Pancreas (tissue), 10 donors: ENCODE data around the gene RPGRIP1L. TPM values are rescaled to one million over a fixed set of nuclear protein-coding genes. Genes with fewer than 3 reads are reported as not detected.

Experiments used
- ATAC-seq, 4 donors: fragments of 200-7000 bp; cut with Tn5 transposase; one replicate each; pipeline versions ENCODE4 v1.8.0 to v1.9.1; 2020; ENCODE audit warnings: mild to moderate bottlenecking in 4 of 4, moderate library complexity in 4 of 4
- DNase-seq, 6 donors: peaks; one replicate each; pipeline ENCODE4 v3.0.0-alpha.2; 2020
- FAIRE-seq: peaks from 2 replicates; lab custom pipeline; 2012; peaks lifted over from hg19 to GRCh38; lab: Jason Lieb, UNC
- H3K27ac ChIP-seq, 4 donors: fragments of 200-600 bp; sonication (generic); 1 replicate in 3 of 4; 2 replicates in 1 of 4; pipeline versions ENCODE4 v1.5.0 to v1.8.0; 2020
- H3K27me3 ChIP-seq, 4 donors: fragments of 200-600 bp; one replicate each; pipeline ENCODE4 v1.8.0; 2021
- H3K36me3 ChIP-seq, 3 donors: fragments of 200-600 bp; sonication (generic) in 1 of 3; one replicate each; pipeline versions ENCODE4 v1.5.0 to v1.8.0; 2020 to 2021
- H3K4me1 ChIP-seq, 3 donors: fragments of 200-600 bp; one replicate each; pipeline ENCODE4 v1.8.0; 2021
- H3K4me3 ChIP-seq, 4 donors: fragments of 200-600 bp; sonication (generic) in 2 of 4; one replicate each; pipeline versions ENCODE4 v1.5.0 to v1.8.0; 2020 to 2021
- H3K9me3 ChIP-seq, 4 donors: fragments of 200-600 bp; one replicate each; pipeline ENCODE4 v1.8.0; 2021
- WGBS, 2 donors: extraction: QIAGEN DNeasy Blood & Tissue Kit; methylation state at CpG; one replicate each; pipeline ENCODE4 v1.1.7; 2013; 5-methylcytosine and 5-hydroxymethylcytosine counted together
- intact Hi-C, 3 donors: fragments of 100-400 bp; cut with DNase I; formaldehyde crosslinking; loops; one replicate each; pipeline versions ENCODE4 v1.11.1 to v1.14.2; 2022
- polyA plus RNA-seq, 2 donors: library from polyadenylated mRNA; stranded (reverse); fragments of 200-250 nt; gene quantifications; one replicate each; pipeline ENCODE4 v1.2.3, GENCODE V29; 2013
- total RNA-seq, 6 donors: library from RNA; stranded (reverse); fragmentation: NEBNext Ultra II Directional in 4 of 6; extraction: Animal tissue kit (Norgen Biotek cat#: 25700) in 4 of 6; gene quantifications; one replicate each; pipeline versions ENCODE4 v1.2.1 to v1.2.4, GENCODE V29; 2021 to 2023
- TF ChIP-seq, protein P1 (sequence below), 4 donors: fragments of 200-600 bp; sonication (generic) in 3 of 4; IDR thresholded peaks; one replicate each; pipeline versions ENCODE4 v1.5.0 to v1.8.0; 2021; ENCODE audit warnings: antibody characterized with exemption in 4 of 4
- donor health status: healthy with polysubstance abuse.
- donor health status: DM: no; HTN: no; CAD: no; lungs with moderate emphysema.
- donor health status: DM: no; HTN: no; CAD: no.
- donor health status: control.
- donor health status: control.
- donor health status: Bipolar disorder and iron deficiency.
- donor health status: DM: yes; HTN: yes; CAD: no.
- donor health status: DM: no; HTN: no; CAD: no.
- donor health status: DM: no; HTN: no; CAD: no.
- donor health status: DM: yes; HTN: yes; CAD: no.

The RPGRIP1L gene
- total and polyA plus RNA-seq, 8 donors = 1.1 to 5.2 (median 1.9) TPM

DNA sequence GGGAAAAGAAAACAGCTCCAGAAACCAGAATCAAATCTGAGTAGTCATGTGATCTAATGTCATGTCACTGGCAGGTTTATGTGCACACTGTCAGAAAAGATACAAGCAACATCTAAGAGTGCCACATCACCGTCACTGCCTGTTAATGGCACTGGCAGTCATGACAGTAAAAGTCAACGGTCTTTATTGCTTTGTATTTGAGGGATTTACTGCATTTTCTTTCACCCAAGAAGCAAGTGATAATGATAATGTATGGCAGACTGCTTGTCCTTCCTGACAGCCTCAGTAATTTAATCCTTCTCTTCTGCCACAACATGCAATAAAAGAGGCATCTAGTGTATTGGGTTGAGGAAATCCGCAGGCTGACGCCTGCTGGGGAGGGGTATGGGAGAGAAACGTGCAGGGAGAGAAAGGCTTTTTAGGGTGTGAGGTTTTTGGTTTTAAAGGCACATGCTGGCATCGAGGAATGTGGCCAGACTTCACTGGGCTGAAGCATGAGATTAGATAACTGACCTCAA, 92.4 kb downstream of the RPGRIP1L start:
- FAIRE-seq (no peak), DNase-seq (no peak), ATAC-seq (no peak)
- TF ChIP-seq, protein P1, sequence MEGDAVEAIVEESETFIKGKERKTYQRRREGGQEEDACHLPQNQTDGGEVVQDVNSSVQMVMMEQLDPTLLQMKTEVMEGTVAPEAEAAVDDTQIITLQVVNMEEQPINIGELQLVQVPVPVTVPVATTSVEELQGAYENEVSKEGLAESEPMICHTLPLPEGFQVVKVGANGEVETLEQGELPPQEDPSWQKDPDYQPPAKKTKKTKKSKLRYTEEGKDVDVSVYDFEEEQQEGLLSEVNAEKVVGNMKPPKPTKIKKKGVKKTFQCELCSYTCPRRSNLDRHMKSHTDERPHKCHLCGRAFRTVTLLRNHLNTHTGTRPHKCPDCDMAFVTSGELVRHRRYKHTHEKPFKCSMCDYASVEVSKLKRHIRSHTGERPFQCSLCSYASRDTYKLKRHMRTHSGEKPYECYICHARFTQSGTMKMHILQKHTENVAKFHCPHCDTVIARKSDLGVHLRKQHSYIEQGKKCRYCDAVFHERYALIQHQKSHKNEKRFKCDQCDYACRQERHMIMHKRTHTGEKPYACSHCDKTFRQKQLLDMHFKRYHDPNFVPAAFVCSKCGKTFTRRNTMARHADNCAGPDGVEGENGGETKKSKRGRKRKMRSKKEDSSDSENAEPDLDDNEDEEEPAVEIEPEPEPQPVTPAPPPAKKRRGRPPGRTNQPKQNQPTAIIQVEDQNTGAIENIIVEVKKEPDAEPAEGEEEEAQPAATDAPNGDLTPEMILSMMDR (IDR thresholded peaks at IDR 0.05) = no peak
- no peak overlapping the region for H3K4me3 ChIP-seq
- H3K36me3 ChIP-seq = no peaks in the 10 kb centered on the region
- intact Hi-C loops = no loop called here
- H3K27ac ChIP-seq = no peak overlapping the region
- H3K9me3 ChIP-seq = no peaks in the 10 kb centered on the region
- H3K27me3 ChIP-seq = no peaks in the 10 kb centered on the region
- WGBS, 2 donors = 65 to 69% methylated on average over 6 of the region's 6 CpGs
- H3K4me1 ChIP-seq = peaks cover 0 to 7% (median 0%) of the 10 kb centered on the region in 3 donors

DNA sequence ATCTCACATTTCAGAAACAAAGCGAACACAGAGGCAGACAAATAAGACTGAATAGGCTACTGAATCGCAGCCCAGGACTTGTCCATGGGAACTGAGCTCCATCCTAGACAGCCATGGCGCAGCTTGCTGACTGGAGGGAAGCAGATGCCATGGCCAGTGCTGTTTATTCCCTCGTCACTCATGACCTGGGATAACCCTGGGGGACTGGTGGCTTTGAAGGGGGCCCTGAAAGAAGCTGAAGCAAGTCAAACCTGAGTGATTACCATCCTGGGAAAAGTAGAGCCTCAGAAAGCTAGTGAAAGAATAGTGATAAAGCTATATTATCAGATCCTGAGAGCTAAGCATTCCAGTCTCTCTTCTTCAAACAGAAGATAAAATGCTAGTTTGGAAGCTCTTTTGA, 94.1 kb downstream of the RPGRIP1L start:
- intact Hi-C loops = no loop called here
- H3K27ac ChIP-seq = no peak overlapping the region
- 95% methylated on average over 4 of the region's 4 CpGs for WGBS, 2 donors
- ATAC-seq (no peak), FAIRE-seq (no peak), DNase-seq (no peak)
- no peaks in the 10 kb centered on the region for H3K36me3 ChIP-seq
- H3K9me3 ChIP-seq = no peaks in the 10 kb centered on the region
- no peaks in the 10 kb centered on the region for H3K27me3 ChIP-seq
- TF ChIP-seq, protein P1 (IDR thresholded peaks at IDR 0.05) = no peak
- peaks cover 0 to 4% (median 0%) of the 10 kb centered on the region in 3 donors for H3K4me1 ChIP-seq
- H3K4me3 ChIP-seq = no peak overlapping the region

DNA sequence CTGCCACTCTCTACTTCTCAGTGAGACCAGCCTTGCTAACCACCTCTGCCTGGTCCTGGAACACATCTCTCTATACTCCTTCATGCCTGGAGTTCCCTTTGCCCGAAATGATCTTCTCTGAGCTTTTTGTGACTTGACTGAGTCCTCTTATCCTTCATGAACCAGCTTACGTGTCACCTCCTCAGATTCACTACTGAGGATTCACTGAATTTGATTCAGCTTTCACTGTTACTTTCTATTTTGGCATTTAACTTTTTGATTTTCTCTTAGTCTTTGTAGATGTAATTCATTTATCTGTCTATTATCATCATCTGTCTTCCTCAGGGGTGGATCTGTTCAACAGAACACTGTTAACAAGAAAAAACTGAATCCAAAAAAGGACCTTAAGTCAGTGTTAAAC, 95.6 kb downstream of the RPGRIP1L start:
- DNase-seq = no peak
- FAIRE-seq = no peak
- Histone ChIP-seq H3K9me3 (no peaks in the 10 kb centered on the region), H3K36me3 (no peaks in the 10 kb centered on the region), H3K4me3 (no peak overlapping the region), H3K4me1 (peaks cover 0 to 4% (median 0%) of the 10 kb centered on the region in 3 donors), H3K27me3 (no peaks in the 10 kb centered on the region), H3K27ac (no peak overlapping the region)
- intact Hi-C loops = no loop called here
- WGBS, 2 donors = 92 to 96% methylated on average over 2 of the region's 2 CpGs
- TF ChIP-seq, protein P1 (IDR thresholded peaks at IDR 0.05) = no peak
- no peak for ATAC-seq

DNA sequence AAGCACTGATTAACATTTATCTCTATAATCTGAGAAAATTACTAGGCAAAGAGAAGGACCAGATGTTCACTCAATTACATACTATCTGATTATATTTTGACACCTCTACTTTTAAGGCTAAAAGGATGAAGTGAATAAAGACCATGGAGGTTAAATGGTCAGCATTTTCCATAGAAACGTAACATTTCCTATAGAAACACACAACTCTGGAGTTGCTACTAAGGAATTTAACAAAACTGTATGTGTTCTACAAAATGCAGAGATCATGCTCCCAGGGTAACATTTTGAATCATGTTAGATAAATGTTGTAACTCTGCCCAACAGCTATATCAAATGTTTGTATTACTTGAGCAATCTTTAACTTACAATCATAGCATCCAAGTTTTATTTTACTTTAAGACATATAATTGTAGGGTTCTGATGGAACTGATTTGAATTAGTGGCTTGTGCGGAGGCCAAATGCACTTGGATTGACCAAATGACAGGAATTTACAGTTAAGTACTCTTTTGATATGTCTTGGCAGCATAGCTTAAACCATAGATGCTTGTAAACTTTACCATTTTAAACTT, 97.7 kb downstream of the RPGRIP1L start:
- FAIRE-seq (no peak), ATAC-seq (no peak), DNase-seq (no peak)
- H3K27me3 ChIP-seq = no peaks in the 10 kb centered on the region
- H3K36me3 ChIP-seq = no peaks in the 10 kb centered on the region
- intact Hi-C loops = no loop called here
- H3K4me1 ChIP-seq = no peaks in the 10 kb centered on the region
- WGBS, 2 donors = 86 to 91% methylated on average over 2 of the region's 2 CpGs
- TF ChIP-seq, protein P1 (IDR thresholded peaks at IDR 0.05) = no peak
- no peaks in the 10 kb centered on the region for H3K9me3 ChIP-seq
- H3K4me3 ChIP-seq = no peak overlapping the region
- H3K27ac ChIP-seq = no peak overlapping the region

DNA sequence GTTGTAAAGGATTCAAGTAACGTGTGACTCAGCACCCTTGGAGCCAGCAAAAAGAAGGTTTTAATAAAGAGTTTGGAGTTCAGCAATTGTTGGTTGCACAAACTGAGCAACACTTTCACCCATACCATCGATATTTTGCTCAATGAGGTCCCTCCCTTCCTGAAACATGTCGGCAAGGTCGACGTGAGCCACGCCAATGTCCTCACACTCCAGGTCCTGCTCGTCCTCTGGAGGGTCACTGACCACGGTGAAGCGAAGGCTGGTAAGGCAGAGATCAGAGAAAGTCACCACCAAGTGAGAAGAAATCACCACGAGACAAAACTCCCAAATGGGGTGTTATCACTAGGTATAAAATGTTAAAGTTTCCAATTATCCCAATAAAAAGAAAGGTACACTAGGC, 98.3 kb downstream of the RPGRIP1L start:
- no peaks in the 10 kb centered on the region for H3K36me3 ChIP-seq
- TF ChIP-seq, protein P1 (IDR thresholded peaks at IDR 0.05) = no peak
- no peaks in the 10 kb centered on the region for H3K27me3 ChIP-seq
- H3K9me3 ChIP-seq = no peaks in the 10 kb centered on the region
- no peak overlapping the region for H3K4me3 ChIP-seq
- FAIRE-seq (no peak), ATAC-seq (no peak), DNase-seq (no peak)
- intact Hi-C loops = no loop called here
- no peaks in the 10 kb centered on the region for H3K4me1 ChIP-seq
- no peak overlapping the region for H3K27ac ChIP-seq
- 96 to 99% methylated on average over 10 of the region's 10 CpGs for WGBS, 2 donors
